ENCODE data around the gene KAT2B. TPM values are rescaled to one million over a fixed set of nuclear protein-coding genes. Genes with fewer than 3 reads are reported as not detected.
A peak's percentile ranks its signal among the peaks of the same experiment; 100 is the strongest.

KAT2B gene
- total RNA-seq = 10 to 100 TPM; 39.4 to 87.3 (median 61.1) TPM

DNA sequence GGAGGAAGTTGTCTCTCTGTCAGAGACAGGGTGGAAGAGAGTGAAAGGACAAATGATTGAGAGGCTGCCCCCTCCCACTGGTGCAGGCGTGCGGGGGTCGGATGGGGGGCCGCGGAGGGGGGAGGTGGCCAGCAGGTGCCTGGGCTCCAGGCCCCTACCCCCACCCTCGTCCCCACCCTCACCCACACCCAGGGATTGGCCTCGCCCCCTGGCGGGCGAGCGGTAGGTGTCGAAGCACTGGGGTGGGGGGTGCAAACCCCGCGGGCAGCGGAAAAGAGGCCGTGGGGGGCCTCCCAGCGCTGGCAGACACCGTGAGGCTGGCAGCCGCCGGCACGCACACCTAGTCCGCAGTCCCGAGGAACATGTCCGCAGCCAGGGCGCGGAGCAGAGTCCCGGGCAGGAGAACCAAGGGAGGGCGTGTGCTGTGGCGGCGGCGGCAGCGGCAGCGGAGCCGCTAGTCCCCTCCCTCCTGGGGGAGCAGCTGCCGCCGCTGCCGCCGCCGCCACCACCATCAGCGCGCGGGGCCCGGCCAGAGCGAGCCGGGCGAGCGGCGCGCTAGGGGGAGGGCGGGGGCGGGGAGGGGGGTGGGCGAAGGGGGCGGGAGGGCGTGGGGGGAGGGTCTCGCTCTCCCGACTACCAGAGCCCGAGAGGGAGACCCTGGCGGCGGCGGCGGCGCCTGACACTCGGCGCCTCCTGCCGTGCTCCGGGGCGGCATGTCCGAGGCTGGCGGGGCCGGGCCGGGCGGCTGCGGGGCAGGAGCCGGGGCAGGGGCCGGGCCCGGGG is at the start of gene KAT2B:
Gene KAT2B, plus strand, starts transcription at position 682 of the 783 bp plus-strand sequence. Its CDS starts 32 bp downstream, at position 714.
- Histone ChIP-seq H3K36me3 (no peaks in the 10 kb centered on the region), H3K27ac (peak within 1 kb of the TSS; percentile 95 to 99 (median 99)), H3K4me1 (peaks cover 25 to 35% of the 10 kb centered on the region in 2 donors), H3K27me3 (no peaks in the 10 kb centered on the region), H3K9me3 (no peaks in the 10 kb centered on the region), H3K4me3 (peak within 1 kb of the TSS; percentile 79 to 94 (median 90))
- DNase-seq (peak; percentile 71 to 79), ATAC-seq (peak; percentile 62 to 71)
- TF ChIP-seq, protein P1, sequence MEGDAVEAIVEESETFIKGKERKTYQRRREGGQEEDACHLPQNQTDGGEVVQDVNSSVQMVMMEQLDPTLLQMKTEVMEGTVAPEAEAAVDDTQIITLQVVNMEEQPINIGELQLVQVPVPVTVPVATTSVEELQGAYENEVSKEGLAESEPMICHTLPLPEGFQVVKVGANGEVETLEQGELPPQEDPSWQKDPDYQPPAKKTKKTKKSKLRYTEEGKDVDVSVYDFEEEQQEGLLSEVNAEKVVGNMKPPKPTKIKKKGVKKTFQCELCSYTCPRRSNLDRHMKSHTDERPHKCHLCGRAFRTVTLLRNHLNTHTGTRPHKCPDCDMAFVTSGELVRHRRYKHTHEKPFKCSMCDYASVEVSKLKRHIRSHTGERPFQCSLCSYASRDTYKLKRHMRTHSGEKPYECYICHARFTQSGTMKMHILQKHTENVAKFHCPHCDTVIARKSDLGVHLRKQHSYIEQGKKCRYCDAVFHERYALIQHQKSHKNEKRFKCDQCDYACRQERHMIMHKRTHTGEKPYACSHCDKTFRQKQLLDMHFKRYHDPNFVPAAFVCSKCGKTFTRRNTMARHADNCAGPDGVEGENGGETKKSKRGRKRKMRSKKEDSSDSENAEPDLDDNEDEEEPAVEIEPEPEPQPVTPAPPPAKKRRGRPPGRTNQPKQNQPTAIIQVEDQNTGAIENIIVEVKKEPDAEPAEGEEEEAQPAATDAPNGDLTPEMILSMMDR (IDR thresholded peaks at IDR 0.05 in 4 of 5, conservative IDR thresholded peaks at IDR 0.05 in 1 of 5) = peak; percentile 47 to 88 (median 74)
- TF ChIP-seq POLR2A (IDR thresholded peaks at IDR 0.05) = peak; percentile 33 to 75
- in situ Hi-C loops (cut with MboI; ENCODE audit: low sequenced_read_pairs in 4 of 4) (loop anchor here (5.0 to 10.0 kb wide), 3 partner anchors 93 to 145 kb away; partner anchors contain the start of genes RAB5A (in 4 of the 4) and SGO1 (in 2 of the 4)), intact Hi-C loops (cut with DNase I; ENCODE audit: low total_unique reads) (loop anchor here (1.0 to 5.0 kb wide), 5 partner anchors 15 to 153 kb away; partner anchors contain the start of genes RAB5A and SGO1)

GRCh38 chr3:19994796-19995195 is 45.5 kb upstream of the KAT2B start:
- no peak for DNase-seq
- no peaks in the 10 kb centered on the region for H3K4me1 ChIP-seq
- in situ Hi-C loops (cut with MboI; ENCODE audit: low sequenced_read_pairs in 4 of 4) = no loop called here
- TF ChIP-seq, protein P1 (IDR thresholded peaks at IDR 0.05 in 4 of 5, conservative IDR thresholded peaks at IDR 0.05 in 1 of 5) = no peak
- TF ChIP-seq POLR2A (IDR thresholded peaks at IDR 0.05) = no peak
- H3K27ac ChIP-seq = no peak overlapping the region
- no peaks in the 10 kb centered on the region for H3K36me3 ChIP-seq
- H3K9me3 ChIP-seq = no peaks in the 10 kb centered on the region
- H3K4me3 ChIP-seq = no peak overlapping the region
- intact Hi-C loops (cut with DNase I; ENCODE audit: low total_unique reads) = no loop called here
- no peak for ATAC-seq
- no peaks in the 10 kb centered on the region for H3K27me3 ChIP-seq

GRCh38 chr3:19997502-19997901 is 42.7 kb upstream of the KAT2B start:
- no peaks in the 10 kb centered on the region for H3K9me3 ChIP-seq
- ATAC-seq (no peak), DNase-seq (no peak)
- no peak overlapping the region for H3K4me3 ChIP-seq
- in situ Hi-C loops (cut with MboI; ENCODE audit: low sequenced_read_pairs in 4 of 4) (no loop called here), intact Hi-C loops (cut with DNase I; ENCODE audit: low total_unique reads) (no loop called here)
- H3K36me3 ChIP-seq = no peaks in the 10 kb centered on the region
- no peaks in the 10 kb centered on the region for H3K4me1 ChIP-seq
- H3K27me3 ChIP-seq = no peaks in the 10 kb centered on the region
- H3K27ac ChIP-seq = no peak overlapping the region
- TF ChIP-seq, protein P1 (IDR thresholded peaks at IDR 0.05 in 4 of 5, conservative IDR thresholded peaks at IDR 0.05 in 1 of 5) = no peak
- no peak for TF ChIP-seq POLR2A (IDR thresholded peaks at IDR 0.05)

- no peaks in the 10 kb centered on the region for H3K36me3 ChIP-seq
- no peaks in the 10 kb centered on the region for H3K27me3 ChIP-seq
- H3K4me1 ChIP-seq = no peaks in the 10 kb centered on the region
- intact Hi-C loops (cut with DNase I; ENCODE audit: low total_unique reads) = no loop called here
- no peak overlapping the region for H3K27ac ChIP-seq
- TF ChIP-seq POLR2A (IDR thresholded peaks at IDR 0.05) = no peak
- TF ChIP-seq, protein P1 (IDR thresholded peaks at IDR 0.05 in 4 of 5, conservative IDR thresholded peaks at IDR 0.05 in 1 of 5) = no peak
- no peak for DNase-seq
- no peaks in the 10 kb centered on the region for H3K9me3 ChIP-seq
- in situ Hi-C loops (cut with MboI; ENCODE audit: low sequenced_read_pairs in 4 of 4) = no loop called here
- H3K4me3 ChIP-seq = no peak overlapping the region
- no peak for ATAC-seq
These were observed 38.3 kb upstream of the KAT2B start for GRCh38 chr3:20001932-20002331.
